ENCODE data around the gene XYLT1.

The XYLT1 gene

DNA sequence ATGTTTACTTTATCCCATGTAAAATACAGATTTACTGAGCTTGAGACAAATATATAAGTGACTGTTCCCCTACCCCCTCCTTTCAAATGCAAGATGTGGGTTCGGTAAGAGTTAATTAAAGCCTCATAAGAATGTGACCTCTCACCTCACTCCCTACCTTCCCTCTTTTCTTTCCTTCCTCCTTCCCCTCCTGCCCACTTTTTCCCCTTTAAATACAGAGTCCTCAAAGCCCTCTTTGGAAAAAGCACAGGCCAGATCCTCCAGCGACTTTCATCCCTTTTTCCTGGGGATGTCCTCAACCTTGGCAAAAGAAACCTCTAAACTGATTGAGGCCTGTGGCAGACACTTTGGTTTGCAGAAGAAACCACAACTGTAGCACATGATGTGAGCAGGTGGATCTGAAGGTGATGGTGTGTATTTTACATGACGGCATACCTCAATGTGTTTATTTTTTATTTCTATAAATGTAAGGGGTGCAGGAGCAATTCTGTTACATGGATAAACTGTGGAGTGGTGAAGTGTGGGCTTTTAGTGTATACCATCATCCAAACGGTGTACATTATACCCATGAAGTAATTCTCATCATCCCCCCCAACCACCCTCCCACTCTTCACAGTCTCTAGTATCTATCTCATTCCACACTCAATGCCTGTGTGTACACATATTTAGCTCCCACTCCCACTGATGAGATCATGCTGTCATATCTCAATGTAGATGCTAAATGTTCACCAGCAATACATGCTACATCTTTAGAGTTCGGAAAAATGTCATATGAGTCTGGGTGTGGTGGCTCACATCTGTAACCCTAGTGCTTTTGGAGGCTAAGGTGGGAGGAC lies 77.7 kb downstream of the XYLT1 start:
- Histone ChIP-seq H3K4me2 (ENCODE audit: low read length) (no peak overlapping the region), H3K27me3 (ENCODE audit: control insufficient read depth, low read length) (no peaks in the 10 kb centered on the region), H3F3A (ENCODE audit: control insufficient read depth, insufficient read depth) (no peaks in the 10 kb centered on the region), H3K79me2 (ENCODE audit: control insufficient read depth, low read length) (no peaks in the 10 kb centered on the region), H3K9me3 (ENCODE audit: control insufficient read depth, insufficient read depth, low read length) (no peaks in the 10 kb centered on the region), H4K20me1 (ENCODE audit: control insufficient read depth, insufficient read depth, low read depth, low read length) (no peaks in the 10 kb centered on the region), H3K36me3 (ENCODE audit: control insufficient read depth, low read length) (no peaks in the 10 kb centered on the region), H3K9me2 (replicated peaks; ENCODE audit: control insufficient read depth, low read length) (no peaks in the 10 kb centered on the region), H3K27ac (ENCODE audit: low read depth, low read length) (no peak overlapping the region), H3K4me3 (ENCODE audit: low read length) (no peak overlapping the region), H3K4me1 (ENCODE audit: control insufficient read depth, low read length) (peaks cover 17% of the 10 kb centered on the region)
- no peak for TF ChIP-seq EZH2phosphoT487 (IDR thresholded peaks at IDR 0.05; ENCODE audit: borderline replicate concordance, low read length)
- TF ChIP-seq, protein P1, sequence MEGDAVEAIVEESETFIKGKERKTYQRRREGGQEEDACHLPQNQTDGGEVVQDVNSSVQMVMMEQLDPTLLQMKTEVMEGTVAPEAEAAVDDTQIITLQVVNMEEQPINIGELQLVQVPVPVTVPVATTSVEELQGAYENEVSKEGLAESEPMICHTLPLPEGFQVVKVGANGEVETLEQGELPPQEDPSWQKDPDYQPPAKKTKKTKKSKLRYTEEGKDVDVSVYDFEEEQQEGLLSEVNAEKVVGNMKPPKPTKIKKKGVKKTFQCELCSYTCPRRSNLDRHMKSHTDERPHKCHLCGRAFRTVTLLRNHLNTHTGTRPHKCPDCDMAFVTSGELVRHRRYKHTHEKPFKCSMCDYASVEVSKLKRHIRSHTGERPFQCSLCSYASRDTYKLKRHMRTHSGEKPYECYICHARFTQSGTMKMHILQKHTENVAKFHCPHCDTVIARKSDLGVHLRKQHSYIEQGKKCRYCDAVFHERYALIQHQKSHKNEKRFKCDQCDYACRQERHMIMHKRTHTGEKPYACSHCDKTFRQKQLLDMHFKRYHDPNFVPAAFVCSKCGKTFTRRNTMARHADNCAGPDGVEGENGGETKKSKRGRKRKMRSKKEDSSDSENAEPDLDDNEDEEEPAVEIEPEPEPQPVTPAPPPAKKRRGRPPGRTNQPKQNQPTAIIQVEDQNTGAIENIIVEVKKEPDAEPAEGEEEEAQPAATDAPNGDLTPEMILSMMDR (IDR thresholded peaks at IDR 0.05; ENCODE audit: low read depth, low read length, poor library complexity, severe bottlenecking): no peak

DNA sequence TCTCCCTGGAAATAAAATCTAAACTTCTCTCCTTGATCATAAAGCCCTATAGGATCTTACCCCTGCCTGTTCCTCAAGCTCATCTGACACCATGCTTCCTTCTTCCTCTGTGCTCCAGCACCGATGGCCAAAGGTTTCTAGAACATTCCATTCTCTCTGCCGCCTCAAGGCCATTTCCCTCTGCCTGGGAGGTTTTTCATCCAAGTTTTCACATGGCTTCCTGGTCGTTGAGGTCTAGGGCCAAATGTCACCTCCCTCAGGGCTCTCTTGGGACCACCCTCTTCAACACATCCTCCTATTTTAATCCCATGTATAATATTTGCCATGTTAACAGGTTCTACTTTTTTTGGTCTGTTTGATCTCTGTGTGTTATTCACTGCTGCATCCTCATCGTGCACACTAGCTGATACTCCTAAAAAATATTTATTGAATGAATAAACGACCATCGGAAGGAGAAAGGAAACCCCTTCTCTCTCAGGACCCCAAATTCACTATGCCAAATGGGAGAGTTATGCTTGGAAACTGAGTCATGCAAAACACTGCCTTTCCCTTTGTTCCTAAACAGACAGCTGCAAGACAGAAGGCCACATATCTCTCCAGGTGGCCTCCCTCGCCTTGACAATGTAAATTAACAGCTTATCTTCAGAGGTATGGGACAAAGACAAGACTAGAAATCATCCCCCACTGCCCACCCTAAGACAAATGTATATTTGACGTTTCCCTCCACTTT lies 78.5 kb downstream of the XYLT1 start:
- TF ChIP-seq, protein P1 (IDR thresholded peaks at IDR 0.05; ENCODE audit: low read depth, low read length, poor library complexity, severe bottlenecking): no peak
- no peak for TF ChIP-seq EZH2phosphoT487 (IDR thresholded peaks at IDR 0.05; ENCODE audit: borderline replicate concordance, low read length)
- Histone ChIP-seq H3K4me1 (ENCODE audit: control insufficient read depth, low read length) (peaks cover 9% of the 10 kb centered on the region), H3K4me3 (ENCODE audit: low read length) (no peak overlapping the region), H4K20me1 (ENCODE audit: control insufficient read depth, insufficient read depth, low read depth, low read length) (no peaks in the 10 kb centered on the region), H3F3A (ENCODE audit: control insufficient read depth, insufficient read depth) (no peaks in the 10 kb centered on the region), H3K36me3 (ENCODE audit: control insufficient read depth, low read length) (no peaks in the 10 kb centered on the region), H3K4me2 (ENCODE audit: low read length) (no peak overlapping the region), H3K9me2 (replicated peaks; ENCODE audit: control insufficient read depth, low read length) (no peaks in the 10 kb centered on the region), H3K9me3 (ENCODE audit: control insufficient read depth, insufficient read depth, low read length) (no peaks in the 10 kb centered on the region), H3K79me2 (ENCODE audit: control insufficient read depth, low read length) (no peaks in the 10 kb centered on the region), H3K27ac (ENCODE audit: low read depth, low read length) (no peak overlapping the region), H3K27me3 (ENCODE audit: control insufficient read depth, low read length) (no peaks in the 10 kb centered on the region)

DNA sequence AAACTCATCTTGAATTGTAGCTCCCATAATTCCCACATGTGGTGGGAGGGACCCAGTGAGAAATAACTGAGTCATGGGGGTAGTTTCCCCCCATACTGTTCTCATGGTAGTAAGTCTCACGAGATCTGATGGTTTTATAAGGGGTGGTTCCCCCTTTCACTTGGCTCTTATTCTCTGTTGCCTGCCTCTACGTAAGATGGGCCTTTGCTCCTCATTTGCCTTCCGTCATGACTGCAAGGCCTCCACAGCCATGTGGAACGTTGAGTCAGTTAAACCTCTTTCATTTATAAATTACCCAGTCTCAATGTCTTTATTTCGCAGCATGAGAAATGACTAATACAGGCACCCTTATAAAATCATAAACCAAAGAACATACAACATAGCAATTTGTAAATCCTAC lies 79.0 kb downstream of the XYLT1 start:
- no peaks in the 10 kb centered on the region for H3F3A ChIP-seq (ENCODE audit: control insufficient read depth, insufficient read depth)
- H3K4me3 ChIP-seq (ENCODE audit: low read length): no peak overlapping the region
- H3K4me1 ChIP-seq (ENCODE audit: control insufficient read depth, low read length): peaks cover 4% of the 10 kb centered on the region
- H3K27me3 ChIP-seq (ENCODE audit: control insufficient read depth, low read length): no peaks in the 10 kb centered on the region
- H3K4me2 ChIP-seq (ENCODE audit: low read length): no peak overlapping the region
- no peaks in the 10 kb centered on the region for H3K79me2 ChIP-seq (ENCODE audit: control insufficient read depth, low read length)
- H3K9me3 ChIP-seq (ENCODE audit: control insufficient read depth, insufficient read depth, low read length): no peaks in the 10 kb centered on the region
- TF ChIP-seq, protein P1 (IDR thresholded peaks at IDR 0.05; ENCODE audit: low read depth, low read length, poor library complexity, severe bottlenecking): no peak
- no peak for TF ChIP-seq EZH2phosphoT487 (IDR thresholded peaks at IDR 0.05; ENCODE audit: borderline replicate concordance, low read length)
- no peak overlapping the region for H3K27ac ChIP-seq (ENCODE audit: low read depth, low read length)
- H4K20me1 ChIP-seq (ENCODE audit: control insufficient read depth, insufficient read depth, low read depth, low read length): 0 out of 2 replicates have a peak, but pooled peaks cover 5% of the 10 kb centered on the region
- no peaks in the 10 kb centered on the region for H3K36me3 ChIP-seq (ENCODE audit: control insufficient read depth, low read length)
- no peaks in the 10 kb centered on the region for H3K9me2 ChIP-seq (replicated peaks; ENCODE audit: control insufficient read depth, low read length)

Measured in DOHH2 (cell line).